GM18951 (cell line): ENCODE measurements around the gene BANF2.
"Not testable (repeated sequence)": the region's sequence is repeated elsewhere in the genome, so short reads cannot be mapped to it uniquely, and the experiment has no call there.

ENCODE experiments used
- POLR2A ChIP-seq: IDR thresholded peaks from 4 replicates; pipeline ENCODE4 v1.6.1; 2011; ENCODE audit warnings: mild to moderate bottlenecking; ENCODE audit not compliant: insufficient read length, insufficient read depth; ENCODE audit errors: extremely low read depth
- in situ Hi-C: fragments of 300-500 bp; cut with MboI; formaldehyde crosslinking; loops from one replicate; pipeline ENCODE4 v1.12.0; 2022; ENCODE audit warnings: low sequenced_read_pairs, mixed read lengths, inconsistent platforms; ENCODE audit not compliant: unreplicated experiment

Gene BANF2

DNA sequence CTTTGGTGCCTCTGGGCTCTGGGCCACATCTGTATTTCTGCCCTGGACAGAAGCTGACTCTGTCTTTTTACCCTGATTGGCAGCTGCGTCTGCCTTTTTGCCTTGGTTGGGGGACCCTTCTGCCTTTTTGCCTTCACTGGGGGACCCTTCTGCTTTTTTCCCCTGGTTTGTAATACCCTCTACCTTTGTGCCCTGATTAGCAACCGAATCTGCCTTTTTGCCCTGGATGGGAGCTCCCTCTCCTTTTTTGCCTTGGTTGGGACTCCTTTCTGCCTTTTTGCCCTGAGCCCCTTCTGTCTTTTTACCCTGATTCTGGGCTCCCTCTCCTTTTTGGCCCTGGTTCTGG is 41.1 kb upstream of the BANF2 start:
- in situ Hi-C loops, result no loop called here
- TF ChIP-seq POLR2A, result no peak

- in situ Hi-C loops, result not testable (repeated sequence)
Measured at GRCh38 chr20:17659344-17659743, 40.4 kb upstream of the BANF2 start.

DNA sequence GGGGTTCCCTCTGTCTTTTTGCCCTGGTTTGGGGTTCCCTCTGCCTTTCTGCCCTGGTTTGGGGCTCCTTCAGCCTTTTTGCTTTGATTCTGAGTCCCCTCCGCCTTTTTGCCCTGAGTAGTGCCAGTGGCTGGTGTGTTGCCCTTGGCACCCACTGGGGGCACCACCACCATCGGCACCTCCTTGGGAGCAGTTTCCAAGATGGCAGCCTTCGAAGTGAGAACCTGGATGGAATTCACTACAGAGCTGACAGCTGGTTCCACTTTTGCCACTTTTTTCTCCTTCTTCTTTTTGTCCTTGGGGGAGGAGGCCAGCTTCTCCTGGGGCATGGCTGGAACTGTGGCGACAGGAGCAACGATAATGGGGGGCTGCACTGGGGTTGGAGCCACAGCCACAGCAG is 40.0 kb upstream of the BANF2 start:
- no peak for TF ChIP-seq POLR2A
- in situ Hi-C loops, result no loop called here

GRCh38 chr20:17660667-17661066 is 39.1 kb upstream of the BANF2 start:
- in situ Hi-C loops, result no loop called here
- no peak for TF ChIP-seq POLR2A

DNA sequence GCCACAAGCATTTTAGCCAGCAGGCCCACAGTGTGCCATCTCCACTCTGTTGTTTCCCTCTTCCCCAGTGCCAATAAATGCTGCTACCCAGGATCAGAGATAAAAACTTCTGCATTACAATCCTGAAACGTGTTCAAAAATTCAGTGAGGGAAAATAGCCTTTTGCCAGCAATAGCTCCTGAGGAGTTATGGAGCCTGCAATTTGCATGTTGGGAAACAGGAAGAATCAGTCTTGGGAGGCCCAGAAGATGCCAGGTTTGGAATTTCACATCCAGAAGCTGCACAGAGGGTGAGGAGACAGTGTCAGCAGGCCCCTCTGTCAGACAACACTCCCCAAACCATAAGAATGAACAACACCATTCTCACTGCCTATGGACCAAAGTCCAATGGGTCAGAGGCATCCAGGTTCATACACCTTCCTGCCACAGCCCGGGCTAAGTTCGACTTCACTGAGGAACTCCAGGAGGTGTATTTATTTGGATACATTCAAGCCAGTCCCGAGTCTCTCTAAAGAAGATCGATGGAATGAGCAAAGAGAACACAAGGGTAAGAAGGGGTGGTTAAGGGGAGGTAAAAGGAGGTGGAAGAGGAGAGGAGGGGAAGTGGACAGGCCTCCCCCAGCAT is 38.5 kb upstream of the BANF2 start:
- TF ChIP-seq POLR2A, result no peak
- in situ Hi-C loops, result no loop called here

DNA sequence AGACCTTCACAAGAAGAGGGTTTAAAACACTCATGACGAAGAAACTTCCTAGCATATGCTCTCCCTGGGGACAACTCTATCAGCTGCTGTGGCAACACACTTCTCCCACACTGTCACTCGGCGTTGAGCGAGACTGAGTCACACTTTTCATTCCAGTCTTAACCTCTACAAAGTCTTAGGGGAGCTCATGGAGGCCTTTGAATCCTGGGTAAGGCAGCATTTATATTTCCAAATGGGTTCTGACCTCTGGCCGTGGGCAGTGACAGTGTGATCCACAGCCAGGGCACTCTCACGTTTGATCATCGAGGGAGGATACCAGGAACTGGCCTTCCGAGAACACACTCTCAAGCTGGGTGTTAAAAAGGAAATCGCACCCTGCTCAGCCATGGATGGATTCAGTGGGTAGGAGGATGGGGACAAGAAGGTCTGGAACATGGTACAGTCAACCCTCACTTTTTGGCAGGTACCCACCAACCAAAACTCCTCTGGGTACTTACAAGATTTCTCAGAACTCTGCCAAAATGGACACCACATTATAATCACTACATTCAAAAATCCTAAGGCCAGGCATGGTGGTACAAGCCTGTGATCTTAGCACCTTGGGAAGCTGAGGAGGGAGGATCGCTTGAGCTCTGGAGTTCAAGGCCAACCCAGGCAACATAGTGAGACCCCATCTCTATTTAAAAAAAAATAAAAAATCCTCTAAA is 37.3 kb upstream of the BANF2 start:
- TF ChIP-seq POLR2A, result no peak
- in situ Hi-C loops, result no loop called here

GRCh38 chr20:17663040-17663399 is 36.7 kb upstream of the BANF2 start:
- TF ChIP-seq POLR2A, result no peak
- in situ Hi-C loops, result no loop called here

- no peak for TF ChIP-seq POLR2A
- in situ Hi-C loops, result no loop called here
Measured at GRCh38 chr20:17663486-17663885, 36.3 kb upstream of the BANF2 start.

DNA sequence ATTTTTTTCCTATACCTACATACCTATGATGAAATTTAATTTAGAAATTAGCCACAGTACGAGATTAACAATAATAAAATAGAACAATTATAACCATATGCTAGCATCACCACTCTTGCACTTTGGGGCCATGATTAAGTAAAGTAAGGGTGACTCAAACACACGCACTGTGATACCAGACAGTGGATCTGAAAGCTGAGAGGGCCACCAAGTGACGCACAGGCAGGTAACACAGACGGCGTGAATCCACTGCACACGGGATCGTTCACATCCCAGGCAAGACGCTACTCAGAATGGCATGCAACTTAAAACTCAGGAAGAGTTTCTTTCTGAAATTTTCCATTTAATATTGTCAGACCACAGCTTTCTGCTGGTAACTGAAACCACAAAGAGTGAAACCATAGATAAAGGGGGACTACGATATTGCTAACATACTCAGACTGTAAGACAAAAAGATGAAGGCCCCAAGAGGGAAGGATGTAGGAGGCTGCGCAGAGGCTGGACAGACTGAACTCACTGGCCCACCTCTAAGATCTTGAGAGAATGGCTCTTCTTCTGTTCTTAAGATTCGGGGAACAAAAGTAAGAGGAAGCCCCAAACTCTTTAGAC is 35.6 kb upstream of the BANF2 start:
- TF ChIP-seq POLR2A, result no peak
- in situ Hi-C loops, result no loop called here

DNA sequence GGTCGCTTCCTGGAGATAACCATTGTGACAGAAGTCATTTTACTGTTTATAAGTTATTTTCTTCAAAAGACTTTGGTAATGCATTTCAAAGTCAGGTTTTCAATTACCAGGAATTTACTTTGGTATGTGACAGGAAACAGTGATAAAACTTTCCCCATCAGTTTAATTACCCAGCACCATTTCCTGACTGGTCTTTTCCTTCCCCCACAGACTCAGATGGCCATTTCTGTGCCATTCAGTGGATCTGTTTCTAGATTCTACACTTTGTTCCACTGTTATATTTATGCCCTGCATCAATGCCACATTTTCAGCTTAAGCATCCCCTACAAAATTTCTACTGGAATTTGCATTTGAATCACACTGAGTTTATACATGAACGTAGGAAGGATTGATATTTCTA is 34.0 kb upstream of the BANF2 start:
- in situ Hi-C loops, result no loop called here
- no peak for TF ChIP-seq POLR2A

DNA sequence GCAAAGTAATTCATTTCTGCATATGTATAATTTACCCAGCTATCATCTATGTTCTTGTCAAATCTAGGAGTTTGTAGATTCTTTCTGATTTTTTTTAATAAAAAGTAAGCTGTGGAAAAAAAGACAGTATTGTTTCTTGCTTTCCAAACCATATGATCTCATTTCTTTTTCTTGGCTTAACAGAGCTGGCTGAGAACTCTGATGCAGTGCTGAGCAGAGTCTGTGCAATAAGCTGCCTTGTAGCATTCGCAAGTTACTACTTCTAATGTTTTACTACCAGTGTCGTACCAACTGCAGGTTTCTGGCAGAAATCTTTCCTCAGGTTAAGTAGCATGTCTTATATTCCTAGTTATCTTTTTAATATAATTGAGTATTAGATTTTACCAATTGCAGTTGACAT is 33.3 kb upstream of the BANF2 start:
- in situ Hi-C loops, result no loop called here
- TF ChIP-seq POLR2A, result no peak

DNA sequence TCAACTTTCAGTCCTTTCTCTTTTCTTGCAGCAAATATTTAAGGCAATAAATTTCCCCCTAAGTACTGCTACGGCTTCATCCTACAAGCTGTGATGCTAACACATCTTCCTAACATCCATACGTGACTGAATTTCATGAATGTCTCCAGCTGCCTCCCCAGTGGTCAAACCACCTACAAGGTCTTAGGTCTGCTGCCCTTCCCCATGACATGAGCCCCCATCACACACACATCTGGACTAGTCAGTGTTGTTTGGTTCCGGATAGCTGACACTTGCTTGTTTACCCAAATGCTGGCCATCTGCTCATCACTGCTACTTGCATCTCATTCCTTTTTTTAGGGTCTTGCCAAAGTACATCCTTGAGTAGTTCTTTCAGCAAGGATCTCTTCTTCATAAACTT is 32.3 kb upstream of the BANF2 start:
- no peak for TF ChIP-seq POLR2A
- in situ Hi-C loops, result no loop called here

GRCh38 chr20:17668432-17668831 is 31.3 kb upstream of the BANF2 start:
- in situ Hi-C loops, result no loop called here
- no peak for TF ChIP-seq POLR2A

DNA sequence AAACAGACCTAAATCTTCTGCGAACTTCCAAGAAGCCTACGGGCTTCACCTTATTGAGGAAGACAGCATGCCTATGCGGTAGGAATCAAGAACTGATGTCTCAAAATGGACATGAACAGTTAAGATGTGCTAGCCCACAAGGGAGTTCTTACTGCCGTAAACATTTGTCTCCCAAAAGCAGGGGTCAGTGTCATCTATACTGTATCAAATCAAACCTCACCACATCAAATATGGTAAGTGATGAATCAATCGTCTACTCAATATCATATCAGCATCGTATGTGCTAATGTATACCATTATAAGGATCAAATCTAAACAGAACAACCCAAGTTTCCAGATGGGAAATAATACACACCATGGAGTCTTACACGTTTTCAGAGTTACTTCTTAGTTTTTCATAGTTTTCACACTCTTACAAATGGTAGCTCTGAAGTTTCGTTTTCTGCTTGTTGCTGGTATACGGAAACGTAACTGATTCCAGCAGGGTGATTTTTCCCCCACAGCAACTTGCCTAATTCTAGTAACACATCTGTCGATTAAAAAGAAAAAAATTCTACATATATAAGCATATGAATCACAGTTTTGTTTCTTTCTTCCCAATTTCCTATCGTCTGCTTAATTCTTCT is 30.3 kb upstream of the BANF2 start:
- in situ Hi-C loops, result no loop called here
- TF ChIP-seq POLR2A, result no peak
